HG03342 (cell line): ENCODE measurements around the gene DPP4.

ENCODE experiments used
- ATAC-seq: cut with Tn5 transposase; IDR thresholded peaks from one replicate; pipeline ENCODE4 v1.9.1; 2021; ENCODE audit warnings: mild to moderate bottlenecking, moderate library complexity; ENCODE audit not compliant: unreplicated experiment

DPP4 gene

DNA sequence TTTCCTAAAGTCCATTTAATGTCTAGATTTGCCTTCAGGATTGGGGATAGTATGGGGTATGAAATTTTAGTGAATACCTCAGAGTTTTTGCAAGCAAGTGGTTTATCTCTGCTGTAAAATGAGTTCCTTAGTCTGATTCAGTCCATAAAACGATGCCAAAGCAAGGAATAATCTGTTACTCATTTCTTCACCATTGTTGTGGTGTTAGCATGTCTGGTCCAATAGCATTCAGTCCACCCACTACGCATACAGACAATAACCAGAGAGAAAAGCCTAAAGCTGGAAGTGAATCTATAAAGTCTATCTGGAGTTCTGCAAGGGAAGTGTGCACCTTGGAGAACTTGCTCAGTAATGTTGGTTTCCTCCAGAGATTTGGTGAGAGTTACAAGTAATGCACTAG lies 12.9 kb upstream of the DPP4 start:
- no peak for ATAC-seq

GRCh38 chr2:162085090-162085891 lies 11.3 kb upstream of the DPP4 start:
- no peak for ATAC-seq

GRCh38 chr2:162084536-162084935 lies 10.5 kb upstream of the DPP4 start:
- ATAC-seq: no peak

DNA sequence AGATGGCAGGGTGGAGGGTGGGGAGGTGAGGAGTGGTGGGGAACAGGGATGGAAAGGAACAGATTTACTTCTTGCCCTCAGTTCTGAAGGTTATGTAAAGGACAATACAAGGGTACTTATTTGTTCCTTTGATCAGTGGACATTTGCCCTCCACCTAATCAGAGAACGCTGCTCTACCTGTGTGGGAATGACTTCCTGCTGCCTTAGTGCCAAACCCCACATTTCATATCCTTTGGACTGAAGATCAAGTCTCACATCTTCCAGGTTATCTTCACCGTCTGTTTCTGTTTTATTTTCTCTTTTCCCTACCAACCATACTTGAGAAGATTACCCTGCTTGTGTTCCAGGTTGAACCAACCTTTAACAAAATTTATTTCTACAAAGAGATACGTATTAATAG lies 8.7 kb upstream of the DPP4 start:
- ATAC-seq: no peak

DNA sequence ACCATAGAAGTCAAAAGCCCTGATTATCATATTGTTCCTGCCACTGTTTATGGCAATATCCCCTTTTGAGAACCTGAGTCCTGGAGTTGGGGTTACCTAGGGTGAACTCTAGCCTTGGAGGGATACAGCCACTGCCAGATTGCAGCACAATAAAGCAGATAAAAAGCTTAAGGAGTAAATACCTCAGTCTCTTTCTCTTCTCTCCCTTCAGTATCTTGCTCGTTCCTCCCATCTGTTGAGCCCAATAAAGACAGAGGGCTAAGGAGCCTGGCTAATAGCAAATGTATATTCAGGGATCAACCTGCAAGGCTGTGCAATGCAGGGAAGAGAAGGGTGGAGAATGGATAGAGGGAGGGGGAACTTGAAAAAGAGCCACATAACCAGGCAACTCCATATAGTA lies 8.0 kb upstream of the DPP4 start:
- ATAC-seq: no peak

GRCh38 chr2:162079514-162079913 lies 5.5 kb upstream of the DPP4 start:
- no peak for ATAC-seq

DNA sequence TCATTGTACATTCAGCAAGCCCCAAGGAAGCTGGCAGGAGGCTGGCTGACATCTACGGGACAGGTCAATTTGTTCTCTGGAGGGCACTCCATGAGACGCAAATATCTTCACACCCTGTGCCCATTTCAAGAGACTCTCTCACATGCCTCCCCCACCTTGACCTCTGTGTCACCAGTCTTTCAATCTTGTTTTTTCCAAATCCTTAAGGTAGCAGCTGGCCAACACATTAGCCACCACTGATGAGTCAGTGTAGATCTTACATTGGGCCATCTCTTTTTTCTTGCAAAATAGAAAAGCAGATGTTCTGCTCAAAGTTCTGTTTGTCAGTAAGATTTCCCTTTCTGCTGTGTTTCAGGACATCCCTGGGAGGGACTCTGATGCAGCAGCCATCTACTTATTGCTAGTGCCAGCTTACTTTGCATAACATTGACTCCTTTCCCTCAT lies 1.7 kb upstream of the DPP4 start:
- no peak for ATAC-seq

DNA sequence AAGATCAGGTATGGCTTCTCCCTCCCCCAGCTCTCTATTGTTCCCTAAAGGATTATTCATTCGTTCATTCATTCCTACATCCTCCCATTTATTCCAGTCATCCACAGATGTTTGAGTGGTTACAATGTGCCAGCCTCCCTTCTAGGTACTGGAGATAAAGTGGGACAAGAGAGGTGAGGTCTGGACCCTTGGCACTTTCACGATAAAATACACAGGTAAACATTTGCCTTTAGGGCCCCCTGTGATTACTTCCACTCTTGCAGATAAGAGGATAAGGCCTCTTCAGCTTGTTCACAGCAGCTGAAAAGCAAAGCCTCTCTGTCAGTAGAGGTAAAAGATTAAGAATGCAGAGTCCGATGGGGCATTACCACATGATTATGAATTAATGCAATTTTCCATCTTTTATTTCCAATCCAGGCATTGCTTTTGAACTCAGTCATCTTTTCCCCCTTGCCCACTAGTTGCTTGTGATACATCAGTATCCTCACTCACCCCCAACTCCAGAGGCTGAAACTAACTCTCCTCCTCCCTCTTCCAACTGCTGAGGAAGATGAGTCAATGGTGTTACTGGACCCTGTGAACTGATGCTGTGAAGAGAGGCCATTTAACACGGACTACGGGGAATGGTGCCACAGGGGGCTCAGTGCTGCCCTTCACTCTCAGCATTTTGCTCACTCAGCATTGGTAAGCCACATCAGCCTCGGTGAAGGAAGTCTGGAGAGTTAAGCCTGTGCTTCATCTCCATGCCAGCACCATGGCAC lies 1.1 kb upstream of the DPP4 start:
- ATAC-seq: no peak

DNA sequence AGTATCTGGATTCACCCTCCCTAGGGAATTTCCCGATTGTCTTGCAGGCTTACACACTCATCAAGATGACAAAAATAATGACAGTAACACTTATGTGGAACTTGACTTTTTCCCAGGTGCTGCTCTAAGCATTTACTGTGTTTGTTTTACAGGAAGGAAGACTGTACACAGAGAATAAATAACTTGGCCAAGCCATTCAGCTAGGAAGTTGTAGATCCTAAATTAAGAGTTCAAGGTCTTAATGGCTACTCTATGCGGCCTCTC lies 549 bp upstream of the DPP4 start:
- no peak for ATAC-seq

GRCh38 chr2:162072976-162073887 lies 783 bp downstream of the DPP4 start:
- no peak for ATAC-seq

DNA sequence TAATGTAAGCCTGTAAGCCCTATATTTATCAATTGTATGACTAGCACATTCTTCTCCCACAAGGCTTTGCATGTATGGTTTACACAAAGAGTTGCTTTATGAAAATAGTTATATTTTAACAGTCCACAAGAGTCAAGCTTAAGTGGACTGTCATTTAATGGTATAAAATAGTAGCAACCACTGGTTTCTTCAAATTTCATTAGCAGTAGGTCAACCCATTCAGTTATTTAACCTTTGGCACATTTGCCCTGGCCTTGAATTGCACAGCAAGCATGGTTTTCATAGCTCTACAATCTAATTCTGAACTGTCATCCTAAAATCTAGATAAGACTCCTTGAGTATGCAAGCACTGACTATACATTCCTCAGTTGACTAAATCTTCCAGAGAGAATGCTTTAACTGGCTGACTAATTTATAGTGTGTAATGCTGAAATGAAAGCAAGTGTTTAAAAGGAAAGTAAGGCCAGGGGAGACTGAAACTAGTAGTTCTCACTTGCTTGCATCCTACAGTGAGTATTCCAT lies 1.8 kb downstream of the DPP4 start:
- ATAC-seq: peak; percentile 58

DNA sequence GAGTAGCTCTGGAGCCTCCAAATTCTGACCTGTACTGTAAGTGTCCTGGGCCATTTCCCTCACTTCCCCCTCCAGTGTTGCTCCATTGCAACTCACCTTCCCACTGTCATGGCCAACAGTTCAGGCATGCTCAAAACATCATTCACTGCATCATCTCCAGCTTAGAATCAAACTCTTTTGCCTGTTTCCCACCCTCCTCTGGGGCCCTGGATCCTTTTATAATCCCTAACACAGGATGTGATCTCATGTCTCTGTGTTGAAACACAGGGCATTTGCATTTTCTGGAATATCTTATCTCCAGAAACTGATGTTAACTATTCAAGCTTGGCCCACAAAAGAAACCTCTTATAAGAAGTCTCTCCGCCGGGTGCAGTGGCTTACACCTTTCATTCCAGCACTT lies 3.0 kb downstream of the DPP4 start:
- ATAC-seq: no peak

- no peak for ATAC-seq
Observed at GRCh38 chr2:162070228-162070936, 3.6 kb downstream of the DPP4 start.

DNA sequence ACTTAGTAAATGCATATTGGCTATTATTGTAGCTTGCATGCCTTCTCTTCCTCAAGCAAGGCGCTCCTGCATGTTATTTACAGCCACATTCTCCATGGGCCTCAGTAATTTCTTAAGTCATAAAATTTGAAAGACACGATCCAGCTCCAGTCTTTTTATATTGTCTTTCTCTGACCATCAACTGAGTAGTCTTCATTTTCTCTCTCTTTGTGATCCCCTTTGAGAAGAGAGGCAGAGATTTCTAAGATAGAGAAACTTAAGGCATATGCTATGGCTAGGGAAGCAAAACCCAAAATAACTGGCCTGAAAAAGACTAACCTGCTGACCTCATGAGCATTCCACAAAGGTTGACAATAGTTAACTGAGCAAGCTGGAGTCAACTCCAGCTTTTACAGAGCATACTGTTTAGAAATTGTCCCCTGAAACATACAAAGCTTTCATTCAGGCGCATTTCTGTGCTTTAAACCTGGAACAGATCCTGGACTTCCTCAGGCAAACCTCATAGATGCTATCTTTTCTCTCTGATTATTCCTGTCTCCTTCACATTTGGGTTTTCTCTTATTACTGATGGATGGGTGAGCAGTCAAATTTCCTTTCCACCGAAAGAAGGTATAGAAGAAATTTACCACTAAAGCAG lies 4.6 kb downstream of the DPP4 start:
- ATAC-seq: no peak

GRCh38 chr2:162067596-162067995 lies 6.4 kb downstream of the DPP4 start:
- no peak for ATAC-seq

GRCh38 chr2:162065767-162066166 lies 8.2 kb downstream of the DPP4 start:
- ATAC-seq: no peak

DNA sequence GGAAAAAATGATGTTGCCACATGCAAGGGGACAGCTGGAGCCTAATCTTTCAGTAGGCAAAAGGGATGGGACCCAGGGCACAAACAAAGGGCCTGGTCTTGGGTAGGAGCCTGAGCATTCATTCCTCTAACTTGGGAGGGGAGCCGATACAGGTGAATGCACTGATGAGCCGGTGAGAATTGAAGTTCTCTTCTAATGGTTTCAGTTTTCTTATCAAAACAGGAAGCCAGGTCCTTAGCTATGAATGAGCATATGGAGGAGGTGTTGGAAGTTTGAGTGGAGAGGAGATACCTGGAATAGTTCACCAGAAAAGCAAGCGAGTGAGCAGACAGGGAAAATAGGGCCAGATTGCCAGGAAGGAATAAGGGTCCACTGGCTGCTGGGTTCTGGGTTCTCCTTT lies 10.1 kb downstream of the DPP4 start:
- peak; percentile 56 for ATAC-seq

DNA sequence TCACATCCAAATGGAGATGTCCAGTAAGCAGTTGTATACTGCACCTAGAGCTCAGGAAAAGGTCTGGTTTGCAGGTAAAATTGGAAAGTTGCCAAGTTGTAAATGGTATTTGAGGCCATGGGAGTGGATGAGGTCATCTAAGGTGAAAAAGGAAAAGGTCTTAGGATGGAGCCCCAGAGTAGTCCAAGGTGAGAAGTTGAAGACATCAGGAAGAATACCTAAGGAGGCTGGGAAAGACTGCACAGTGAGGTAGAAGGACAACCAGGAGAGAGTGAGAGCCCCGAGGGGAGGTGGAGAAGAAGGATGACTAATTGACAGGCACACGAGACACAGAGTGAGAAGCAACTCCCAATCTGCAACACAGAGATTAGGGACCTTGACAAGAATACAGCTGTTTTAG lies 10.7 kb downstream of the DPP4 start:
- peak; percentile 4 for ATAC-seq

DNA sequence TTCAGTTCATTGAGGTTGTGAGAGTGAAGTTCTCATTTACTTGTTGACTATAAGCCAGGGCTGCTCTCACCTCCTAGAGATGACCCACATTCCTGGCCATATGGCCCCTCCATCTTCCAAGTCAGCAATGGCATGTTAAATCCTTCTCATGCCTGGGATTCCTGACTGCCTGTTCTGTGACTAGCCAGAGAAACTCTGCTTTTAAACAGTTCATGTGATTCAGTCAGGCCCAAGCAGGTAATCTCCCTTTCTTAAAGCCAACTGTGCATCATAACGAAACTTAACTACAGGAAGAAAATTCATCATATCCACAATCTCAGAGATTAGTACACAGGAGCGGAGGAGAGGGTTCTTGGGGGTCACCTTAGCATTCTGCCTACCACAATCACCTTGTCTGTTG lies 11.5 kb downstream of the DPP4 start:
- peak; percentile 31 for ATAC-seq

- no peak for ATAC-seq
Observed at GRCh38 chr2:162061021-162061420, 13.0 kb downstream of the DPP4 start.
